ENCODE results near the gene C11orf71.
A peak's percentile ranks its signal among the peaks of the same experiment; 100 is the strongest.

C11orf71 gene

GRCh38 chr11:114438303-114438702 lies 38.0 kb upstream of the C11orf71 start:
- no peaks in the 10 kb centered on the region for H3K9me3 ChIP-seq (ENCODE audit: insufficient read depth, low read depth, low read length)
- peaks cover 11% of the 10 kb centered on the region; the same call in 1 of the 2 replicates for H3K36me3 ChIP-seq (ENCODE audit: insufficient read depth, low read depth, low read length)

GRCh38 chr11:114433376-114433775 lies 33.1 kb upstream of the C11orf71 start:
- no peak overlapping the region for H3K27ac ChIP-seq (ENCODE audit: low read length)
- H3K36me3 ChIP-seq (ENCODE audit: insufficient read depth, low read depth, low read length), result no peaks in the 10 kb centered on the region
- no peaks in the 10 kb centered on the region for H3K27me3 ChIP-seq (ENCODE audit: insufficient read depth, low read length)
- no peak overlapping the region for H3K4me3 ChIP-seq (ENCODE audit: low read length)
- H3K9ac ChIP-seq (ENCODE audit: low read depth, low read length), result no peak overlapping the region
- peaks cover 10% of the 10 kb centered on the region for H3K4me1 ChIP-seq (ENCODE audit: insufficient read depth, low read length)
- H3K9me3 ChIP-seq (ENCODE audit: insufficient read depth, low read depth, low read length), result no peaks in the 10 kb centered on the region

More at GRCh38 chr11:114438303-114438702, 38.0 kb upstream of the C11orf71 start:
- Histone ChIP-seq H3K9ac (ENCODE audit: low read depth, low read length) (no peak overlapping the region), H3K4me3 (ENCODE audit: low read length) (peak overlapping the region; percentile 84), H3K27ac (ENCODE audit: low read length) (no peak overlapping the region), H3K27me3 (ENCODE audit: insufficient read depth, low read length) (no peaks in the 10 kb centered on the region), H3K4me1 (ENCODE audit: insufficient read depth, low read length) (peaks cover 30% of the 10 kb centered on the region)

- H3K4me3 ChIP-seq (ENCODE audit: low read length), result no peak overlapping the region
- H3K27ac ChIP-seq (ENCODE audit: low read length), result no peak overlapping the region
- H3K9me3 ChIP-seq (ENCODE audit: insufficient read depth, low read depth, low read length), result no peaks in the 10 kb centered on the region
- no peak overlapping the region for H3K9ac ChIP-seq (ENCODE audit: low read depth, low read length)
- H3K27me3 ChIP-seq (ENCODE audit: insufficient read depth, low read length), result no peaks in the 10 kb centered on the region
- peaks cover 5% of the 10 kb centered on the region for H3K4me1 ChIP-seq (ENCODE audit: insufficient read depth, low read length)
- H3K36me3 ChIP-seq (ENCODE audit: insufficient read depth, low read depth, low read length), result no peaks in the 10 kb centered on the region
Observed at GRCh38 chr11:114432893-114433292, 32.6 kb upstream of the C11orf71 start.

GRCh38 chr11:114430290-114430689 lies 30.0 kb upstream of the C11orf71 start:
- no peaks in the 10 kb centered on the region for H3K4me1 ChIP-seq (ENCODE audit: insufficient read depth, low read length)
- H3K4me3 ChIP-seq (ENCODE audit: low read length), result no peak overlapping the region
- H3K9me3 ChIP-seq (ENCODE audit: insufficient read depth, low read depth, low read length), result no peaks in the 10 kb centered on the region
- no peak overlapping the region for H3K27ac ChIP-seq (ENCODE audit: low read length)
- no peaks in the 10 kb centered on the region for H3K36me3 ChIP-seq (ENCODE audit: insufficient read depth, low read depth, low read length)
- H3K9ac ChIP-seq (ENCODE audit: low read depth, low read length), result no peak overlapping the region
- no peaks in the 10 kb centered on the region for H3K27me3 ChIP-seq (ENCODE audit: insufficient read depth, low read length)

GRCh38 chr11:114426280-114426679 lies 26.0 kb upstream of the C11orf71 start:
- Histone ChIP-seq H3K4me3 (ENCODE audit: low read length) (no peak overlapping the region), H3K27ac (ENCODE audit: low read length) (no peak overlapping the region), H3K9ac (ENCODE audit: low read depth, low read length) (no peak overlapping the region), H3K27me3 (ENCODE audit: insufficient read depth, low read length) (no peaks in the 10 kb centered on the region), H3K4me1 (ENCODE audit: insufficient read depth, low read length) (no peaks in the 10 kb centered on the region), H3K36me3 (ENCODE audit: insufficient read depth, low read depth, low read length) (no peaks in the 10 kb centered on the region), H3K9me3 (ENCODE audit: insufficient read depth, low read depth, low read length) (no peaks in the 10 kb centered on the region)

- Histone ChIP-seq H3K27me3 (ENCODE audit: insufficient read depth, low read length) (no peaks in the 10 kb centered on the region), H3K9me3 (ENCODE audit: insufficient read depth, low read depth, low read length) (no peaks in the 10 kb centered on the region), H3K36me3 (ENCODE audit: insufficient read depth, low read depth, low read length) (no peaks in the 10 kb centered on the region), H3K4me3 (ENCODE audit: low read length) (no peak overlapping the region), H3K9ac (ENCODE audit: low read depth, low read length) (no peak overlapping the region), H3K27ac (ENCODE audit: low read length) (no peak overlapping the region), H3K4me1 (ENCODE audit: insufficient read depth, low read length) (peaks cover 9% of the 10 kb centered on the region; the same call in 1 of the 2 replicates)
Observed at GRCh38 chr11:114416441-114416961, 16.2 kb upstream of the C11orf71 start.

GRCh38 chr11:114413958-114414357 lies 13.6 kb upstream of the C11orf71 start:
- Histone ChIP-seq H3K27ac (ENCODE audit: low read length) (no peak overlapping the region), H3K4me3 (ENCODE audit: low read length) (no peak overlapping the region), H3K9ac (ENCODE audit: low read depth, low read length) (no peak overlapping the region; the same call in 1 of the 2 replicates), H3K4me1 (ENCODE audit: insufficient read depth, low read length) (peaks cover 9% of the 10 kb centered on the region; the same call in 1 of the 2 replicates), H3K36me3 (ENCODE audit: insufficient read depth, low read depth, low read length) (peaks cover 19% of the 10 kb centered on the region), H3K27me3 (ENCODE audit: insufficient read depth, low read length) (no peaks in the 10 kb centered on the region), H3K9me3 (ENCODE audit: insufficient read depth, low read depth, low read length) (no peaks in the 10 kb centered on the region)

GRCh38 chr11:114412946-114413345 lies 12.6 kb upstream of the C11orf71 start:
- peaks cover 30% of the 10 kb centered on the region for H3K36me3 ChIP-seq (ENCODE audit: insufficient read depth, low read depth, low read length)
- H3K27ac ChIP-seq (ENCODE audit: low read length), result no peak overlapping the region
- H3K9ac ChIP-seq (ENCODE audit: low read depth, low read length), result no peak overlapping the region
- H3K4me3 ChIP-seq (ENCODE audit: low read length), result no peak overlapping the region
- no peaks in the 10 kb centered on the region for H3K9me3 ChIP-seq (ENCODE audit: insufficient read depth, low read depth, low read length)
- no peaks in the 10 kb centered on the region for H3K27me3 ChIP-seq (ENCODE audit: insufficient read depth, low read length)
- peaks cover 9% of the 10 kb centered on the region; the same call in 1 of the 2 replicates for H3K4me1 ChIP-seq (ENCODE audit: insufficient read depth, low read length)

- Histone ChIP-seq H3K9ac (ENCODE audit: low read depth, low read length) (peak overlapping the region; percentile 92), H3K4me1 (ENCODE audit: insufficient read depth, low read length) (peaks cover 4% of the 10 kb centered on the region; the same call in 1 of the 2 replicates), H3K27ac (ENCODE audit: low read length) (peak overlapping the region; percentile 42), H3K9me3 (ENCODE audit: insufficient read depth, low read depth, low read length) (no peaks in the 10 kb centered on the region), H3K27me3 (ENCODE audit: insufficient read depth, low read length) (no peaks in the 10 kb centered on the region), H3K4me3 (ENCODE audit: low read length) (peak overlapping the region; percentile 81), H3K36me3 (ENCODE audit: insufficient read depth, low read depth, low read length) (peaks cover 38% of the 10 kb centered on the region)
Observed at GRCh38 chr11:114401311-114401710, 1.0 kb upstream of the C11orf71 start.

GRCh38 chr11:114400915-114401223 lies 558 bp upstream of the C11orf71 start:
- no peaks in the 10 kb centered on the region for H3K27me3 ChIP-seq (ENCODE audit: insufficient read depth, low read length)
- H3K4me1 ChIP-seq (ENCODE audit: insufficient read depth, low read length), result peaks cover 4% of the 10 kb centered on the region; the same call in 1 of the 2 replicates
- H3K9me3 ChIP-seq (ENCODE audit: insufficient read depth, low read depth, low read length), result no peaks in the 10 kb centered on the region
- H3K27ac ChIP-seq (ENCODE audit: low read length), result peak overlapping the region; percentile 84
- peak overlapping the region; percentile 92 for H3K9ac ChIP-seq (ENCODE audit: low read depth, low read length)
- peak overlapping the region; percentile 81 for H3K4me3 ChIP-seq (ENCODE audit: low read length)
- H3K36me3 ChIP-seq (ENCODE audit: insufficient read depth, low read depth, low read length), result peaks cover 34% of the 10 kb centered on the region

- H3K9ac ChIP-seq (ENCODE audit: low read depth, low read length), result peak overlapping the region; percentile 92
- H3K4me3 ChIP-seq (ENCODE audit: low read length), result peak overlapping the region; percentile 81
- H3K27me3 ChIP-seq (ENCODE audit: insufficient read depth, low read length), result no peaks in the 10 kb centered on the region
- no peaks in the 10 kb centered on the region for H3K9me3 ChIP-seq (ENCODE audit: insufficient read depth, low read depth, low read length)
- H3K36me3 ChIP-seq (ENCODE audit: insufficient read depth, low read depth, low read length), result peaks cover 22% of the 10 kb centered on the region
- H3K27ac ChIP-seq (ENCODE audit: low read length), result peak overlapping the region; percentile 84
- H3K4me1 ChIP-seq (ENCODE audit: insufficient read depth, low read length), result peaks cover 4% of the 10 kb centered on the region; the same call in 1 of the 2 replicates
Observed at GRCh38 chr11:114399490-114400215, 658 bp downstream of the C11orf71 start.

- H3K4me1 ChIP-seq (ENCODE audit: insufficient read depth, low read length), result peaks cover 4% of the 10 kb centered on the region; the same call in 1 of the 2 replicates
- H3K4me3 ChIP-seq (ENCODE audit: low read length), result peak overlapping the region; percentile 81; the same call in 1 of the 2 replicates
- no peaks in the 10 kb centered on the region for H3K27me3 ChIP-seq (ENCODE audit: insufficient read depth, low read length)
- no peaks in the 10 kb centered on the region for H3K9me3 ChIP-seq (ENCODE audit: insufficient read depth, low read depth, low read length)
- H3K9ac ChIP-seq (ENCODE audit: low read depth, low read length), result peak overlapping the region; percentile 92; the same call in 1 of the 2 replicates
- no peak overlapping the region for H3K27ac ChIP-seq (ENCODE audit: low read length)
- H3K36me3 ChIP-seq (ENCODE audit: insufficient read depth, low read depth, low read length), result peaks cover 10% of the 10 kb centered on the region
Observed at GRCh38 chr11:114398303-114398920, 1.9 kb downstream of the C11orf71 start.

Data from iPS-20b (cell line).